GM12878 (cell line): ENCODE results near the gene LRWD1. TPM values are rescaled to one million over a fixed set of nuclear protein-coding genes. Genes with fewer than 3 reads are reported as not detected.

Experiments used
- BHLHE40 ChIP-seq, 2 experiments: fragments of 450-650 bp in 1 of 2; IDR thresholded peaks; 2 replicates each; pipeline ENCODE4 v1.6.1; 2011 to 2017; ENCODE audit warnings: low read depth in 2 of 2, borderline replicate concordance in 1 of 2, improper control_type of control experiment in 1 of 2, low read length in 1 of 2, mild to moderate bottlenecking in 1 of 2
- CBFB ChIP-seq: IDR thresholded peaks from 2 replicates; pipeline ENCODE4 v1.6.1; 2016; ENCODE audit warnings: antibody characterized with exemption, low read depth
- DPF2 ChIP-seq: fragments of 450-650 bp; IDR thresholded peaks from 2 replicates; pipeline ENCODE4 v1.6.1; 2017; ENCODE audit warnings: mild to moderate bottlenecking
- ETV6 ChIP-seq, 2 experiments: fragments of 450-650 bp in 1 of 2; IDR thresholded peaks in 1 of 2; conservative IDR thresholded peaks in 1 of 2; 2 replicates each; pipeline ENCODE4 v1.6.1; 2014; ENCODE audit warnings: antibody characterized with exemption in 1 of 2, borderline replicate concordance in 1 of 2, low read depth in 1 of 2, mild to moderate bottlenecking in 1 of 2, moderate library complexity in 1 of 2
- GATAD2B ChIP-seq: fragments of 450-650 bp; conservative IDR thresholded peaks from 2 replicates; pipeline ENCODE4 v1.6.1; 2017; ENCODE audit warnings: low read depth, mild to moderate bottlenecking, moderate library complexity
- HDAC6 ChIP-seq: fragments of 200-600 bp; sonication (generic); IDR thresholded peaks from one replicate; pipeline ENCODE4 v1.8.0; 2017; ENCODE audit warnings: antibody characterized with exemption; ENCODE audit not compliant: unreplicated experiment
- LARP7 ChIP-seq: fragments of 450-650 bp; IDR thresholded peaks from 2 replicates; pipeline ENCODE4 v1.6.1; 2017; ENCODE audit warnings: mild to moderate bottlenecking
- MLLT1 ChIP-seq: fragments of 450-650 bp; IDR thresholded peaks from 2 replicates; pipeline ENCODE4 v1.6.1; 2016; ENCODE audit warnings: mild to moderate bottlenecking
- MXI1 ChIP-seq: fragments of 150-350 bp; IDR thresholded peaks from 2 replicates; pipeline ENCODE4 v1.6.1; 2011; ENCODE audit warnings: low read depth, mild to moderate bottlenecking, inconsistent platforms, low read length, improper control_type of control experiment
- NR2F1 ChIP-seq: fragments of 450-650 bp; conservative IDR thresholded peaks from 2 replicates; pipeline ENCODE4 v1.6.1; 2017; ENCODE audit warnings: mild to moderate bottlenecking
- PAX8 ChIP-seq: fragments of 450-650 bp; IDR thresholded peaks from 2 replicates; pipeline ENCODE4 v1.6.1; 2017; ENCODE audit warnings: mild to moderate bottlenecking, moderate library complexity
- PBX3 ChIP-seq: IDR thresholded peaks from 2 replicates; pipeline ENCODE4 v1.6.1; 2011; ENCODE audit warnings: mild to moderate bottlenecking, low read depth, low read length, moderate library complexity; ENCODE audit not compliant: insufficient replicate concordance
- POLR2A ChIP-seq: IDR thresholded peaks from 2 replicates; pipeline ENCODE4 v1.6.1; 2011; ENCODE audit warnings: low read depth, mild to moderate bottlenecking, low read length
- RELA ChIP-seq: fragments of 450-650 bp; IDR thresholded peaks from 2 replicates; pipeline ENCODE4 v1.8.0; 2014; ENCODE audit warnings: borderline replicate concordance; ENCODE audit not compliant: partially characterized antibody
- RELB ChIP-seq: fragments of 450-650 bp; IDR thresholded peaks from 2 replicates; pipeline ENCODE4 v1.6.1; 2017; ENCODE audit warnings: low read depth, mild to moderate bottlenecking, moderate library complexity
- SIX5 ChIP-seq: IDR thresholded peaks from 2 replicates; pipeline ENCODE4 v1.6.1; 2011; ENCODE audit warnings: mild to moderate bottlenecking, low read depth, low read length, moderate library complexity; ENCODE audit not compliant: severe bottlenecking
- SMARCA5 ChIP-seq: fragments of 450-650 bp; IDR thresholded peaks from 2 replicates; pipeline ENCODE4 v1.6.1; 2017; ENCODE audit warnings: mild to moderate bottlenecking
- SPI1 ChIP-seq: IDR thresholded peaks from 2 replicates; pipeline ENCODE4 v1.6.1; 2011; ENCODE audit warnings: low read depth, mild to moderate bottlenecking, low read length, moderate library complexity, borderline replicate concordance; ENCODE audit not compliant: insufficient read depth
- YY1 ChIP-seq: IDR thresholded peaks from 2 replicates; pipeline ENCODE4 v1.6.1; 2011; ENCODE audit warnings: low read depth, mild to moderate bottlenecking, low read length
- ZBED1 ChIP-seq: IDR thresholded peaks from 2 replicates; pipeline ENCODE4 v1.6.1; 2016; ENCODE audit warnings: borderline replicate concordance
- ZNF217 ChIP-seq: fragments of 450-650 bp; IDR thresholded peaks from 2 replicates; pipeline ENCODE4 v1.6.1; 2017; ENCODE audit warnings: antibody characterized with exemption, mild to moderate bottlenecking
- ZNF592 ChIP-seq: fragments of 450-650 bp; IDR thresholded peaks from 2 replicates; pipeline ENCODE4 v1.6.1; 2017; ENCODE audit warnings: mild to moderate bottlenecking, moderate library complexity
- polyA plus RNA-seq, 11 experiments: library from polyadenylated mRNA; depleted of rRNA in 4 of 11; unstranded in 6 of 11; stranded (reverse) in 5 of 11; fragments of >200 nt; fragmentation: Nextera tagmentation in 4 of 11; fragmentation: Illumina TruSeq in 1 of 11; extraction: Ambion mirVana in 4 of 11; extraction: Trizol in 1 of 11; gene quantifications; 1 replicate in 1 of 11; 2 replicates in 10 of 11; pipeline versions ENCODE4 v1.2.1 to v1.2.3, GENCODE V29; 2011 to 2016; ENCODE audit warnings: inconsistent platforms in 2 of 11, missing spikeins in 2 of 11, low read depth in 1 of 11
- total RNA-seq, 4 experiments: library from RNA; depleted of rRNA in 3 of 4; stranded (reverse); fragments of >200 nt in 3 of 4; fragmentation: Illumina TruSeq in 1 of 4; extraction: Trizol in 1 of 4; gene quantifications; 2 replicates each; pipeline versions ENCODE4 v1.2.1 to v1.2.3, GENCODE V29; 2013 to 2021

Gene LRWD1
- total and polyA plus RNA-seq, 10 of the 15 experiments (the other 5 are each of a cell fraction or from before 2014, with no cell fraction given) = 0.40 to 64.4 (median 26.1) TPM

GRCh38 chr7:102431617-102432298 lies 33.0 kb upstream of the LRWD1 start (continued):
- peak; percentile 64 for TF ChIP-seq YY1
- TF ChIP-seq ZNF217 = peak; percentile 80
- TF ChIP-seq CBFB = peak; percentile 50; the same call in 1 of the 2 replicates
- peak in 1 of 2 experiments; percentile 24; a peak in 1 of 4 replicates for TF ChIP-seq ETV6 (conservative IDR thresholded peaks at IDR 0.05 in 1 of 2, IDR thresholded peaks at IDR 0.05 in 1 of 2; ENCODE audit: borderline replicate concordance in 1 of 2, low read depth in 1 of 2)
- TF ChIP-seq LARP7 = 0 out of 2 replicates have a peak, but pooled peaks have one; percentile 46
- peak; percentile 42 to 44; a peak in 2 of 4 replicates for TF ChIP-seq BHLHE40 (IDR thresholded peaks at IDR 0.05; ENCODE audit: borderline replicate concordance in 1 of 2, low read depth in 2 of 2, low read length in 1 of 2)
- TF ChIP-seq SPI1 = peak; percentile 83
- no peak for TF ChIP-seq HDAC6
- TF ChIP-seq ZNF592 = no peak
- TF ChIP-seq SIX5 = no peak
- TF ChIP-seq NR2F1 = peak; percentile 9; the same call in 1 of the 2 replicates
- TF ChIP-seq MXI1 = 0 out of 2 replicates have a peak, but pooled peaks have one; percentile 29
- 0 out of 2 replicates have a peak, but pooled peaks have one; percentile 50 for TF ChIP-seq DPF2
- TF ChIP-seq GATAD2B = peak; percentile 43; the same call in 1 of the 2 replicates
- TF ChIP-seq RELB = peak; percentile 54; the same call in 1 of the 2 replicates
- TF ChIP-seq PAX8 = no peak
- peak; percentile 73 for TF ChIP-seq MLLT1
- TF ChIP-seq SMARCA5 = 0 out of 2 replicates have a peak, but pooled peaks have one; percentile 16
- TF ChIP-seq PBX3 = no peak
- TF ChIP-seq POLR2A = peak; percentile 65; the same call in 1 of the 2 replicates
- no peak for TF ChIP-seq RELA
- TF ChIP-seq ZBED1 = no peak
